NCI-H2107 (cell line): Measurements from ENCODE around the gene MAP3K3.

ENCODE experiments used
- DNase-seq: peaks from one replicate; lab custom pipeline; 2025; lab: John Stamatoyannopoulos, UW

The MAP3K3 gene

DNA sequence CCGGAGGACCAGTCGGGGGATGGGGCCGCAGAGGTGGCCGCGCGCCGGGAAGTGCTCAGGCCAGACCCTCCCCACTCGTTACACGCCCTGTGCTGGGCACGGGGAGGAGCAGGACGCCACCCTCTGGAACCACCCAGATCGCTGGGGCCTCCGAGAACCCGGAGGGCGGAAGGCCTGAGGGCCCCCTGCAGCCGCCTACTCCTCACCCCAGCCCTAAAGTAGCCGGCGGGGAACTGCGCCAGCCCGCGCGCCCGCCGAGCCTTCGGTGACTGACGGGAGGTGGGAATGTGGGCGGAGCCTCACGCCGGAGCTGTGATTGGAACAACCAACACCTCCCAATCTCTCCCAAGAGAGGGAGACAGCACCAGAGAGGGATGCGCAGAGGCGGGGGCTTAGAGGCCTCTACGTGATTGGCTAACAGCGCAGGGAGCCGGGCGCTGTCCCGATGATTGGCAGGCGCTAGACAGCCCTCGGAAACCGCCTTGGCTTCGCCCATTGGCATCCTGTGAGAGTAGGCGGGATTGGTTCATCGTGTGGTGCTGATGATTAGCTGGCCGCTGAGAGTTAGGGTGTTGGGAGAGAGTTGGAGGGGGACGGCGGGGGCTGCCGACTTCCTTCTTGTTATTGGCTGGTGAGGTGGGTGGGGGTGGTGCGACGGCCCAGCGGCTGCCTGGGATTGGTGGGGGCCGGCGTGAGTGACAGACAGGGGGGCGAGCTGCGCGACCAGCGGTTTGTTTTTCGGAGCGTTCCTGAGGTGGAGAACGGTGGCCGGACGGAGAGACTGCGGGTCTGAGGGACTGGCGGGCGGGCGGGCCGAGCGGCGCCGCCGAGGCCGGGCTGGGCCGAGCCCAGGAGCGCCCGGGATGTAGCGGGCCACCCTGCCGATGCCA, at the start of gene MAP3K3:
MAP3K3 (plus strand) TSS at position 734 of the 890 bp plus-strand sequence. CDS start 343 bp downstream, outside the sequence.
- DNase-seq = peak; percentile 97

DNA sequence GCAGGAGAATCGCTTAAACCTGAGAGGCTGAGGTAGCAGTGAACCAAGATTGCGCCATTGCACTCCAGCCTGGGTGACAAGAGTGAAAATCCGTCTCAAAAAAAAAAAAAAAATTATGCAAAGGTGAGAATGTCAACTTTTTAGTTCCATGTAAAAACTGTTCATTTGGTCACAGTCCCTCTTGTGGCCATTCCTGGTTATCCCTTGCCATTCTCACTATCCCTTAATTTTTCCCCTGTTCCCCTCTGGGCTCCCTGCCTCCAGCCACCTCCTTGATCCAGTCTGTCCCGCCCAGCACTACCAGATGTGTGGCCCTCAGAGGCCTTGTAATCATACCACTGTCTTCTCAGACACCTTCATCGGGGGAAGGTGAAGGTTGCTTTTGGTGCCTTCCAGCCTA, 48.6 kb upstream of the MAP3K3 start:
- DNase-seq = no peak

DNA sequence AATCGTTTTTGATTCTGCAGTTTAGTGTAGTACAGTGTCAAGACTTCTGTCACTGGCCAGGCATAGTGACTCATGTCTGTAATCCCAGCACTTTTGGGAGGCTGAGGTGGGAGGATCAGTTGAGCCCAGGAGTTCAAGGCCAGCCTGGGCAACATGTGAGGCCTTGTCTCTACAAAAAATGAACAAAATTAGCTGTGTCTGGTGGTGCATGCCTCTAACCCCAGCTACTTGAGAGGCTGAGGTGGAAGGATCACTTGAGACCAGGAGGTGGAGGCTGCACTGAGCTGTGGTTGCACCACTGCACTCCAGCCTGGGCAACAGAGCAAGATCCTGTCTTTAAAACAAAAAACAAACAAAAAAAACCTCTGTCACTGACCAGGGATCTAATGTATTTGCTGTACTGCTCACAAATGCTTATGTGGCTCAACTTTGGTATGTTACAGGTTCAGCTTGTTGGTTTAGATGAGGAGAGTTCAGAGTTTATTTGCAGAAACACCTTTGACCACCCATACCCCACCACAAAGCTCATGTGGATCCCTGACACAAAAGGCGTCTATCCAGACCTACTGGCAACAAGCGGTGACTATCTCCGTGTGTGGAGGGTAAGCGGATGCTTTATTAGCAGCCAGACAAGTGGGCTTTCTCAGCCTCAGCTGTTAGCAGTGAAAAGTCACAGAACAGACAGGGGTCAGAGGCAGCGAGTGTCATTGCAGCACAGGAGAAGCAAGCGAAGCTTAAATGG, 44.0 kb upstream of the MAP3K3 start:
- no peak for DNase-seq

DNA sequence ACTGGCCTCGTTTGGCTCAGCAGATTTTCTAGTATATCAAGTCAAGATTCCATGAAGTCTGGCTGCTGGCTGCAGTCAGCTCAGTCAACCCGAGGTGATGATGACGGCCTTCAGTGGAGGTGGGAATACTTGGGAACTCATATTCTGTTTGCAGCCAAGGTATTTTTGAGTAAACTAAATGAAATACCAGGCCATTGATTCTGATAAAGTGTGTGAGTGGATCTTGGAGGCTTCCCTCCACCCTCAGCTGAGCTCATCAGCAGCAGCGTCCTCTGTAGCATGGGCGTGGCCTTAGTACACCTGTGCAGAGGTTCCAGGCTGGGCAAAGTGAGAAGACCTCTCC, 43.5 kb upstream of the MAP3K3 start:
- no peak for DNase-seq

- no peak for DNase-seq
These were observed 42.6 kb upstream of the MAP3K3 start for GRCh38 chr17:63579633-63580032.

- DNase-seq = no peak
These were observed 34.4 kb upstream of the MAP3K3 start for GRCh38 chr17:63587770-63588169.

DNA sequence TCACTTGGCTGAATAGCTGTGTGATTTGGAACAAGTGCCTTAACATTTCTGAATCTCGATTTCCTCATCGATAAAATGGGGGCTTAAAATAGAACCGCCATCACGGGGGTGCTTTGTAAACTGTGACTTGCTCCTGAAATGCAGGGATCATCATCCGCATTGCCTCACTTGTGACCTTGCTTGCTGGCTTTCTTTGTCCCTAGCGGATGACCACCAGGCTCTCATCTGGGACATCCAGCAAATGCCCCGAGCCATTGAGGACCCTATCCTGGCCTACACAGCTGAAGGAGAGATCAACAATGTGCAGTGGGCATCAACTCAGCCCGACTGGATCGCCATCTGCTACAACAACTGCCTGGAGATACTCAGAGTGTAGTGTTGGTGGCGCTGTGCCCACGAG, 33.4 kb upstream of the MAP3K3 start:
- DNase-seq = no peak

DNA sequence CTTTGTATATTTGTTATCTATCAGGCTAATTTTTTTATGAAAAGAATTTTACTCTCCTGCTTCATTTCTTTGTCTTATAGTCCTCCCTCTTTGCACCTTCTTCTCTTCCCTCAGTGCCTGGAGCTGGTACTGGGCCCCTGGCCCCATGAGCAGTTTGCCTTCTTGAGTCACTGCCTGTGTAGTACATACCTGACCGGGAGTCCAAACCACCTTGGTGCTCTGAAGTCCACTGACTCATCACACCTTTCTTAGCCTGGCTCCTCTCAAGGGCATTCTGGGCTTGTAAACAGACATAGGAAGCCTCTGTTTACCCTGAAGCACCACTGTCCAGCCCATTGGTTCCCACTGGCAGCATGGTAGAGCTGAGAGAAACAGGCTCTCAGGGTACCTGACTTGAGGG, 32.6 kb upstream of the MAP3K3 start:
- DNase-seq = no peak

DNA sequence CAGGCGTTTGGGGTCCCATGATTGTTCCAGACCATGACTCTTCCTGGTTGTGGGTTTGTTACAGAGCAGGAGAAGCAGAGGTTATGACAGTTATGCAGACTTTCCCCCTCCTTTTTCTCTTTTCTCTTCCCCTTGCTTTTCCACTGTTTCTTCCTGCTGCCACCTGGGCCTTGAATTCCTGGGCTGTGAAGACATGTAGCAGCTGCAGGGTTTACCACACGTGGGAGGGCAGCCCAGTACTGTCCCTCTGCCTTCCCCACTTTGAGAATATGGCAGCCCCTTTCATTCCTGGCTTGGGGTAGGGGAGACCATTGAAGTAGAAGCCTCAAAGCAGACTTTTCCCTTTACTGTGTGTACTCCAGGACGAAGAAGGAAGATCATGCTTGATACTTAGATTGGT, 29.4 kb upstream of the MAP3K3 start:
- no peak for DNase-seq

DNA sequence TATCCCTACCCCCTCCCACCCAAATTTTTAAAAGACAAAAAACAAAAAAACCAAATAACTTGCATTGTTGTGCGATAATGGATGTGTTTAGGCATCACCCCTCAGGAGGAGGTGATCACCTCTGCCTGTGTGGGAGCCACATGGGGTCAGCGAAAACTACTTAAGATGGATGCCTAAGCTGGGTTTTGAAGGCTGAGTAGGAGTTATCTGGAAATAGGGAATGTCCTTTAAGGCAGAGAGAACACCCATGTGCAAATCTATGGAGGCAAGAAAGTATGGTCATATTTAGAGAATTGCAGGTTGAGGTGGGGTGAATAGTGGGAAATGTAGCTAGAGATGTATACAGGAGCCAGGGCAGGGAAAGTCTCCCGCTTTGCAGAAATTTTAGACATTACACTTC, 27.1 kb upstream of the MAP3K3 start:
- DNase-seq = no peak

DNA sequence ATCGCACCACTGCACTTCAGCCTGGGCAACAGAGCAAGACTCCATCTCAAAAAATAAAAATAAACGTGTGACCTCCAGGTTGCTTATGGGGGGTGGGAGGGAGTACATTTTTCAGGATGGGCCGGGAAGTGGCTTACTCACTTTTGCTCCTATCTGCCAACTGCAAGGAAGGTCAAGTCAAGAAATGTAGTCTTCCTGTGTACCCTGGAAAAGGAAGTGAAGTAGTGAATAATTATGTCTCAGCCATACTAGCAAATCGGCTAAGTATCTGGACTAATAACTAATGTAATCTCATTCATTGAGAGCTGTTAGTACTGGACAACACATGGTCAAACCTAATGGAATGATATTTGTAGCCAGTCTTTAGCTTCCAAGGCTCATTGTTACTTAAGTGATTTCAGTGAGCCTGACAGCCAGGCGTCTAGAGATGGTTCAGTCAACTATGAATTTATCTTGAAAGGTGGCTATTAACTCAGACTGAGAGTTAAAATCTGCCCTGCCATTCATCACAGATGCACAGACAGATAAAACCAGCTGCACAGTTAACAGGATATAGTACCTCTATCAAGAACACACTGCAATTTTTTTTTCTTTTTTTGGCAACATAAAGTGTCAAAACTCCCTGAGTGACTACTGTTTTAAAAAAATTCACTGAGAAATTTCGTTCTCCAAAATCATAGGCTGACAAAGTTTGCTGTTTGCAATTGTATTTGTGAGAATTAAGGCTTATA, 25.2 kb upstream of the MAP3K3 start:
- DNase-seq = no peak

- no peak for DNase-seq
These were observed 23.9 kb upstream of the MAP3K3 start for GRCh38 chr17:63598281-63598680.

- DNase-seq = peak; percentile 76
These were observed 21.4 kb upstream of the MAP3K3 start, which contains the start of gene TACO1 for GRCh38 chr17:63600569-63601438. TACO1 (plus strand) TSS chr17:63600895; CDS start chr17:63601084, 189 bp downstream.

DNA sequence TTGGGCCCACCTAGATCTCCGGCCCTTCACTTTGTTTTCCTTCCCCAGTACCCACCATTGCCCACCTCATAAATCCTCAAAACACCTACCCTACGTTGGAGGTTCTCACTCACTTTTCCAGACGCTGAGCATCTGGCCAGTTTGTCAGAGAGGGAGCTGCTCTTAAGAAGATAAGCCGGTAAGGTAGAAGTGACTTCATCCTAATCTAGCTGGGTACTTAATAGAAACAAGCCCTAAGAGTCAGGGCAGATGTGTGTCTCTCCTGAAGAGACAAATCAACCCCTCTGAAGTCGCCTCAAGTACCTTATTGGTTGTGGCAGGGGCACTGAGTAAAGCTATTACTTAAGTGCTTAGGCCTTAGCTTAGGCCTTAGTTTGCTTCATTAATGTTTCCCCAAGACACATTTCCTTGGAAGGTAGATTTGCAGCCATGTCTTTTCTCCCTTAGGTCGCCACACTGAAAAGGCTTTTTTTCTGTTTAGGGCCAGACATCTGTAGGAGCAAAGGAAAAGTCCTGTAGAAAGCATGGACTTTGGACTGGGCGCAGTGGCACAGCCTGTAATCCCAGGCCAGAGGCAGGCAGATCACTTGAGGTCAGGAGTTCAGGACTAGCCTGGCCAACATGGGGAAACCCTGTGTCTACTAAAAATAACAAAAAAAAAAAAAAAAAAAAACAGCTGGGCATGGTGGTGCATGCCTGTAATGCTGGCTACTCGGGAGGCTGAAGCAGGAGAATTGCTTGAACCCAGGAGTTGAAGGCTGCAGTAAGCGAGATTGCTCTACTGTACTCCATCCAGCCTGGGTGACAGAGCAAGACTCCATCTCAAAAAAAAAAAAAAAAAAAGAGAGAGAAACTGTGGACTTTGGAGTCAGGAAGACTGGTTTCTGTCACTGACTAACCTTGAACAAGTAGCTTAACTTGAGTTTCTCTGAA, 20.5 kb upstream of the MAP3K3 start:
- DNase-seq = no peak

DNA sequence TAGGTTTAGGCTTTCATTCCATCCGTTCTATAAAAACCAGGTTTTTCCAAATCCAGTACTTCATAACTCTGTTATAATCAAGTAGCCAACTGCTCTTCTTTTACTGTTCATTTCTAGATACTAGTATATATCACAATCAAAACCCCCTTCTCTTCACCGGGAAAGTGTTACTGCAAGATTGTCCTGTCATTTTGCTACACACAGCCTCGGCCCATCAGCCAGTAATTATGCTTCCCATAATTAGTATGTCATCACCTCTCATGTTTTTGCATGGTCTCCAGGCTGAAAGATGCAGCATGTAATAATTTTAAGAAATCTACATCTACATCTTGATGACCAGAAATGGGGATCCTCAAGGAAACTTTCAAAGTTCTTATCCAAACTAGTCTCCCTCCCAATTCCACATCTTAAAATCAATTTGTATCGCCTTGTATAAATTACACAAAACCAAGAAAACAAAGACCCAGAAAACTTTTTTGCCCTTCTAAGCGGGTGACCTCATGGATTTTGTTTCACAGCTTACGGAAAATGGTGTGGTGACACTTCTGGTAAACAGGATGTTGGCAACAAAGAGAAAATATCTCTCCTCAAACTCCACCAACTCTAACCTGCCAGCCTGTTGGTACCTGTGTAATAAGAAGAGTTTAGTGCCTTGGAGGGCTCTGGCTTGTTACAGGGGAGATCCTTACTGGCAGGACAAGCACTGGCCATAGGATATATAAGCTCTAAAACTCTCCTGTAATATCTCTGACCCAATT, 12.2 kb upstream of the MAP3K3 start:
- DNase-seq = no peak

DNA sequence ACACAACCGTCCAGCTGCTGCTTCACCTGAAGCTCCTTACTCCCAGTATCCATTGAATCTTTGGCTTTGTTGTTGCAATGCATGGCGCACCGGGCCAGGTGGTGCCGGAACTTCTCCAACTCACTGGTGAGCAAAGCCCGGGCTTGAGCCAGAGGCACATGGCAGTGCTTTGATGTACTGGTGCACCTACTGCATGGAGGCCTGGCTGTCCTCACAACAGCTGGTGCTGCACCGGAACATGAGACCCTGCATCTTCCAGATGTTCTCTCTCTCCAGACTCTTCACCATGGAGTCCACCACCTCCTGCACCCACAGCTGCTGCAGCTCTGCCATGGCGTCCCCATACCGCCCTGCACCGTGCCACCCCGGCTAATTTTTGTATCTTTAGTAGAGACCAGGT, 11.4 kb upstream of the MAP3K3 start:
- no peak for DNase-seq

GRCh38 chr17:63611354-63611753, 10.9 kb upstream of the MAP3K3 start:
- DNase-seq = no peak

DNA sequence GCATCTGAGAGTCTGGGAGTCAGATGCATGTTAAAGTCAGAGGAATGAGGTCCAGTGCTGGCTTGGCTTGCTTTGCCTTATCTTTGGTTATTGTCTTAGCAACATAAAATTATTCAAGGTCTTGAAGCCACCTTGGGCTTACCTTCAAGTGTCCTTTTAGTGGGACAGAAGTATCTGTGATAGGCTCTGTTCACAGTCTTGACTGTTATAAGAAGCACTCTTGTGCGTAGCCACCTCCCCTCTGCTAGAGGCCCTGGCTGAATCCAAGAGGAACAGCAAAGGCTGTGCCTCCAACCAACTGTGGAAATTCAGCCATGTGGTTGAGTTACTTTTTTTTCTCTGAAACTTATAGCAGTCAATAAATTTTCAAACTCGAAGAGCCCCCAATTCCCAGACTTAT, 8.6 kb upstream of the MAP3K3 start:
- no peak for DNase-seq

DNA sequence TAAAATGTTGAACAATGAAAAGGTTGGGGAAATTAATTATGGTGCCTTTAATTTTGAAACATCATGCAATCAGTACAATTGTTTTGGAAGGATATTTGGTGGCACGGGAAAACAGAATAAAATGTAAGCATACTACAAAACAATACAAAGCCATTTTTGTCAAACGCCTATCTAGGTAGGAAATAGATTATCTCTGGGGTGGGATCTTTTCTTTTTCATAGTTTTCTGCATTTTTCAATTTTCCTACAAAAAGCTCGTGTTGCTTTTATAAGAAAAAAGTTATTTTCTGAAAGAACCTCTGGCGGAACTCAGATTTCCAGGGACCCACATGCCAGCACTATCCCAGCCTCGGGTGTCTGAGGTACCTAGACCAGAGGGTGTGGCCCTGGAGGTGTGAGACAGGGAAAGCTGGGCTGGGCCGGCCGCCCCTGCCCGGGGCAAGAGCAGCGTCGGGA, 961 bp upstream of the MAP3K3 start:
- no peak for DNase-seq
